Erythroblast (primary cell): ENCODE data around the gene MLXIPL.

Experiments
- GATA1 ChIP-seq: IDR thresholded peaks from 2 replicates; pipeline ENCODE4 v1.6.1; 2011; ENCODE audit warnings: low read depth, mild to moderate bottlenecking, control low read depth, low read length, moderate library complexity
- POLR2A ChIP-seq: IDR thresholded peaks from 2 replicates; pipeline ENCODE4 v1.6.1; 2011; ENCODE audit warnings: mild to moderate bottlenecking, low read length

GRCh38 chr7:73586911-73587310 is 37.4 kb downstream of the MLXIPL start:
- TF ChIP-seq POLR2A (no peak), GATA1 (no peak)
